Prostate gland (tissue), 2 donors: ENCODE results near the gene LAGE3.

ENCODE experiments used
- CTCF ChIP-seq, 4 experiments: fragments of 200-600 bp in 2 of 4; fragments of 450-650 bp in 2 of 4; sonication (generic) in 2 of 4; IDR thresholded peaks; 1 replicate in 3 of 4; 2 replicates in 1 of 4; pipeline ENCODE4 v1.5.1; 2016 to 2019; ENCODE audit warnings: antibody characterized with exemption in 4 of 4, mild to moderate bottlenecking in 2 of 4, moderate library complexity in 2 of 4
- POLR2A ChIP-seq: fragments of 450-650 bp; IDR thresholded peaks from one replicate; pipeline ENCODE4 v1.6.1; 2016; ENCODE audit warnings: antibody characterized with exemption, mild to moderate bottlenecking
- POLR2AphosphoS5 ChIP-seq: sonication (generic); formaldehyde crosslinking; IDR thresholded peaks from one replicate; pipeline ENCODE4 v1.6.1; 2017; ENCODE audit warnings: antibody characterized with exemption

- TF ChIP-seq CTCF (IDR thresholded peaks at IDR 0.05) (no peak), POLR2AphosphoS5 (no peak), POLR2A (no peak)
Measured at GRCh38 chrX:154443479-154443910, 35.6 kb downstream of the LAGE3 start.
